Measurements from ENCODE around the gene CEP55. TPM values are rescaled to one million over a fixed set of nuclear protein-coding genes. Genes with fewer than 3 reads are reported as not detected.

Gene CEP55
- total and polyA plus RNA-seq, 4 donors, result under 0.01 to 4.1 (median 0.46) TPM

- WGBS, result 15% methylated on average over 1 of the region's 1 CpG
- TF ChIP-seq SP1 (IDR thresholded peaks at IDR 0.05) (no peak), RAD21 (IDR thresholded peaks at IDR 0.05) (peak in 1 of 2 donors; percentile 16)
- TF ChIP-seq, protein P1, sequence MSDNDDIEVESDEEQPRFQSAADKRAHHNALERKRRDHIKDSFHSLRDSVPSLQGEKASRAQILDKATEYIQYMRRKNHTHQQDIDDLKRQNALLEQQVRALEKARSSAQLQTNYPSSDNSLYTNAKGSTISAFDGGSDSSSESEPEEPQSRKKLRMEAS (IDR thresholded peaks at IDR 0.05), result no peak
- Histone ChIP-seq H3K4me3 (ENCODE audit: low read depth in 1 of 3, low read length in 3 of 3) (no peak overlapping the region), H3K4me1 (ENCODE audit: control insufficient read depth in 4 of 4, insufficient read depth in 4 of 4, low read length in 3 of 4) (peaks cover 0 to 9% (median 4%) of the 10 kb centered on the region in 4 donors), H3K27me3 (ENCODE audit: control insufficient read depth in 4 of 4, insufficient read depth in 4 of 4, low read length in 3 of 4) (no peaks in the 10 kb centered on the region), H3K36me3 (ENCODE audit: control insufficient read depth in 4 of 4, insufficient read depth in 3 of 4, low read depth in 1 of 4, low read length in 3 of 4) (no peaks in the 10 kb centered on the region), H3K27ac (ENCODE audit: low read depth in 1 of 2, low read length in 2 of 2) (no peak overlapping the region), H3K9ac (ENCODE audit: low read depth in 1 of 2, low read length in 2 of 2) (no peak overlapping the region), H3K9me3 (ENCODE audit: control insufficient read depth in 4 of 4, low read length in 3 of 4) (no peaks in the 10 kb centered on the region)
- no peak for DNase-seq (ENCODE audit: low spot score)
Measured at GRCh38 chr10:93485690-93486089, 10.7 kb upstream of the CEP55 start.

DNA sequence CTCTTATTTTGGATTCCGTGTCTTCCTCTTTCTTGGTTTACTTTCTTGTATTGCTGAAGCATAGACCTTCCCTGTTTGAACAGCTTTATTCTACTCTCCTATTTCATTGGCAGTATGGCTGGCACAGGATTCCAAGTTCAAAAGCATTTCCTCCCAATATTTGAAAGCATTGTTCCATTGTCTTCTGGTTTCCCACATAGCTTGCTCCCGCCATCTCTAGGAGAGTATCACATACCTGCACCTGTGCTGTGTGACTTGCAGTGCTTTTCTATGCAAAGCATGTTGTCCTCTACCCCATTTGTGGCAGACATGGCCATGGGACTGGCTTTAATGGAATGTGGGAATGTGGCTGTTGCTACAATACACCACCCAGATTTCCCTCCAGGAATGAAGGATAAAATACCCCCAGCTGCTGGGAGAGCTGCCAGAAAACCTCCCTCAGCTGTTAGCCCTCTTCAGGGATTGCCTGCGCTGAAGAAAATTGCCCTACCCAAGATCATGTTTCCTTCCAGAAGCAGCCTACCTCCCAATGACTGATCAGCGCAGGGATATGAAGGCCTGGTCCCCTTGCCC lies 7.4 kb upstream of the CEP55 start:
- TF ChIP-seq, protein P2, sequence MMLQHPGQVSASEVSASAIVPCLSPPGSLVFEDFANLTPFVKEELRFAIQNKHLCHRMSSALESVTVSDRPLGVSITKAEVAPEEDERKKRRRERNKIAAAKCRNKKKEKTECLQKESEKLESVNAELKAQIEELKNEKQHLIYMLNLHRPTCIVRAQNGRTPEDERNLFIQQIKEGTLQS (IDR thresholded peaks at IDR 0.05), result no peak
- TF ChIP-seq HNF4G (IDR thresholded peaks at IDR 0.05), result no peak
- TF ChIP-seq NR2F2 (IDR thresholded peaks at IDR 0.05), result no peak
- no peak for TF ChIP-seq CTCF (IDR thresholded peaks at IDR 0.05; ENCODE audit: low read depth, low read length, missing input control)
- no peak for TF ChIP-seq RAD21 (IDR thresholded peaks at IDR 0.05)
- no peak for TF ChIP-seq FOXA1 (IDR thresholded peaks at IDR 0.05)
- TF ChIP-seq, protein P3, sequence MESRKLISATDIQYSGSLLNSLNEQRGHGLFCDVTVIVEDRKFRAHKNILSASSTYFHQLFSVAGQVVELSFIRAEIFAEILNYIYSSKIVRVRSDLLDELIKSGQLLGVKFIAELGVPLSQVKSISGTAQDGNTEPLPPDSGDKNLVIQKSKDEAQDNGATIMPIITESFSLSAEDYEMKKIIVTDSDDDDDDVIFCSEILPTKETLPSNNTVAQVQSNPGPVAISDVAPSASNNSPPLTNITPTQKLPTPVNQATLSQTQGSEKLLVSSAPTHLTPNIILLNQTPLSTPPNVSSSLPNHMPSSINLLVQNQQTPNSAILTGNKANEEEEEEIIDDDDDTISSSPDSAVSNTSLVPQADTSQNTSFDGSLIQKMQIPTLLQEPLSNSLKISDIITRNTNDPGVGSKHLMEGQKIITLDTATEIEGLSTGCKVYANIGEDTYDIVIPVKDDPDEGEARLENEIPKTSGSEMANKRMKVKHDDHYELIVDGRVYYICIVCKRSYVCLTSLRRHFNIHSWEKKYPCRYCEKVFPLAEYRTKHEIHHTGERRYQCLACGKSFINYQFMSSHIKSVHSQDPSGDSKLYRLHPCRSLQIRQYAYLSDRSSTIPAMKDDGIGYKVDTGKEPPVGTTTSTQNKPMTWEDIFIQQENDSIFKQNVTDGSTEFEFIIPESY (IDR thresholded peaks at IDR 0.05), result no peak
- no peak for TF ChIP-seq JUND (IDR thresholded peaks at IDR 0.05)
- no peak for TF ChIP-seq GABPA (IDR thresholded peaks at IDR 0.05 in 1 of 2, conservative IDR thresholded peaks at IDR 0.05 in 1 of 2)
- no peak for TF ChIP-seq HNF4A (conservative IDR thresholded peaks at IDR 0.05)
- TF ChIP-seq FOXA2 (IDR thresholded peaks at IDR 0.05), result no peak
- TF ChIP-seq, protein P1 (IDR thresholded peaks at IDR 0.05), result no peak
- TF ChIP-seq YY1 (IDR thresholded peaks at IDR 0.05), result no peak
- TF ChIP-seq TAF1 (conservative IDR thresholded peaks at IDR 0.05), result no peak
- TF ChIP-seq, protein P4, sequence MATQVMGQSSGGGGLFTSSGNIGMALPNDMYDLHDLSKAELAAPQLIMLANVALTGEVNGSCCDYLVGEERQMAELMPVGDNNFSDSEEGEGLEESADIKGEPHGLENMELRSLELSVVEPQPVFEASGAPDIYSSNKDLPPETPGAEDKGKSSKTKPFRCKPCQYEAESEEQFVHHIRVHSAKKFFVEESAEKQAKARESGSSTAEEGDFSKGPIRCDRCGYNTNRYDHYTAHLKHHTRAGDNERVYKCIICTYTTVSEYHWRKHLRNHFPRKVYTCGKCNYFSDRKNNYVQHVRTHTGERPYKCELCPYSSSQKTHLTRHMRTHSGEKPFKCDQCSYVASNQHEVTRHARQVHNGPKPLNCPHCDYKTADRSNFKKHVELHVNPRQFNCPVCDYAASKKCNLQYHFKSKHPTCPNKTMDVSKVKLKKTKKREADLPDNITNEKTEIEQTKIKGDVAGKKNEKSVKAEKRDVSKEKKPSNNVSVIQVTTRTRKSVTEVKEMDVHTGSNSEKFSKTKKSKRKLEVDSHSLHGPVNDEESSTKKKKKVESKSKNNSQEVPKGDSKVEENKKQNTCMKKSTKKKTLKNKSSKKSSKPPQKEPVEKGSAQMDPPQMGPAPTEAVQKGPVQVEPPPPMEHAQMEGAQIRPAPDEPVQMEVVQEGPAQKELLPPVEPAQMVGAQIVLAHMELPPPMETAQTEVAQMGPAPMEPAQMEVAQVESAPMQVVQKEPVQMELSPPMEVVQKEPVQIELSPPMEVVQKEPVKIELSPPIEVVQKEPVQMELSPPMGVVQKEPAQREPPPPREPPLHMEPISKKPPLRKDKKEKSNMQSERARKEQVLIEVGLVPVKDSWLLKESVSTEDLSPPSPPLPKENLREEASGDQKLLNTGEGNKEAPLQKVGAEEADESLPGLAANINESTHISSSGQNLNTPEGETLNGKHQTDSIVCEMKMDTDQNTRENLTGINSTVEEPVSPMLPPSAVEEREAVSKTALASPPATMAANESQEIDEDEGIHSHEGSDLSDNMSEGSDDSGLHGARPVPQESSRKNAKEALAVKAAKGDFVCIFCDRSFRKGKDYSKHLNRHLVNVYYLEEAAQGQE (IDR thresholded peaks at IDR 0.05), result no peak
- no peak for TF ChIP-seq SP1 (IDR thresholded peaks at IDR 0.05)
- no peak for TF ChIP-seq RXRA (IDR thresholded peaks at IDR 0.05)
- no peak for TF ChIP-seq EGR1 (IDR thresholded peaks at IDR 0.05; ENCODE audit: low read depth in 2 of 2)
- Histone ChIP-seq H3K4me3 (ENCODE audit: low read depth in 1 of 3, low read length in 3 of 3) (no peak overlapping the region), H3K4me1 (ENCODE audit: control insufficient read depth in 4 of 4, insufficient read depth in 4 of 4, low read length in 3 of 4) (no peaks in the 10 kb centered on the region), H3K36me3 (ENCODE audit: control insufficient read depth in 4 of 4, insufficient read depth in 3 of 4, low read depth in 1 of 4, low read length in 3 of 4) (no peaks in the 10 kb centered on the region), H3K27ac (ENCODE audit: low read depth in 1 of 2, low read length in 2 of 2) (no peak overlapping the region), H3K9ac (ENCODE audit: low read depth in 1 of 2, low read length in 2 of 2) (no peak overlapping the region), H3K9me3 (ENCODE audit: control insufficient read depth in 4 of 4, low read length in 3 of 4) (no peaks in the 10 kb centered on the region), H3K27me3 (ENCODE audit: control insufficient read depth in 4 of 4, insufficient read depth in 4 of 4, low read length in 3 of 4) (no peaks in the 10 kb centered on the region)
- no peak for DNase-seq (ENCODE audit: low spot score)
- WGBS, result 95% methylated on average over 4 of the region's 4 CpGs
